CD4-positive, alpha-beta memory T cell (primary cell): ENCODE data around the gene OTUB2. TPM values are rescaled to one million over a fixed set of nuclear protein-coding genes. Genes with fewer than 3 reads are reported as not detected.
A peak's percentile ranks its signal among the peaks of the same experiment; 100 is the strongest.

Experiments
- CTCF ChIA-PET: fragments of 350-600 bp; sonication (Branson Sonifier 250); formaldehyde crosslinking; loops from one replicate; lab custom pipeline; 2021; ENCODE audit warnings: inconsistent platforms; ENCODE audit not compliant: partially characterized antibody; lab: Charles Lee
- POLR2A ChIA-PET: fragments of 350-600 bp; sonication (Branson Sonifier 250); formaldehyde crosslinking; loops from one replicate; lab custom pipeline; 2021; ENCODE audit not compliant: partially characterized antibody; lab: Charles Lee
- DNase-seq, 5 donors: peaks; one replicate each; pipeline versions ENCODE4 v3.0.0 to v3.0.0-alpha.2; 2020 to 2022; ENCODE audit warnings: mixed read lengths in 1 of 5
- H3K27ac ChIP-seq: one replicate; pipeline ENCODE4 v1.7.0; 2013; ENCODE audit warnings: low read depth, low read length
- H3K27me3 ChIP-seq: 2 replicates; pipeline ENCODE4 v1.7.0; 2013; ENCODE audit warnings: mild to moderate bottlenecking, low read length, moderate library complexity; ENCODE audit not compliant: insufficient read depth
- H3K36me3 ChIP-seq: 2 replicates; pipeline ENCODE4 v1.7.0; 2013; ENCODE audit warnings: mild to moderate bottlenecking, low read length, moderate library complexity; ENCODE audit not compliant: insufficient read depth
- H3K4me1 ChIP-seq: 2 replicates; pipeline ENCODE4 v1.7.0; 2013; ENCODE audit warnings: mild to moderate bottlenecking, low read length, moderate library complexity; ENCODE audit not compliant: insufficient read depth
- H3K4me3 ChIP-seq, 2 donors: one replicate each; pipeline ENCODE4 v1.7.0; 2013; ENCODE audit warnings: low read length in 2 of 2, mild to moderate bottlenecking in 1 of 2
- H3K9me3 ChIP-seq, 2 donors: one replicate each; pipeline ENCODE4 v1.7.0; 2013; ENCODE audit warnings: low read length in 2 of 2, control low read depth in 1 of 2; ENCODE audit not compliant: control insufficient read depth in 1 of 2
- H3K27ac Mint-ChIP-seq, 7 donors: one replicate each; pipeline ENCODE4 v1.8.0; 2020 to 2021; ENCODE audit warnings: mixed read lengths in 7 of 7, mild to moderate bottlenecking in 6 of 7, inconsistent platforms in 3 of 7, moderate library complexity in 3 of 7
- H3K27me3 Mint-ChIP-seq, 2 donors: one replicate each; pipeline ENCODE4 v1.8.0; 2020 to 2021; ENCODE audit warnings: mixed read lengths in 2 of 2
- H3K36me3 Mint-ChIP-seq, 2 donors: one replicate each; pipeline ENCODE4 v1.8.0; 2020 to 2021; ENCODE audit warnings: mixed read lengths in 2 of 2, inconsistent platforms in 1 of 2, mild to moderate bottlenecking in 1 of 2
- H3K4me1 Mint-ChIP-seq, 4 donors: one replicate each; pipeline ENCODE4 v1.8.0; 2020 to 2021; ENCODE audit warnings: mixed read lengths in 4 of 4, mild to moderate bottlenecking in 1 of 4
- H3K4me3 Mint-ChIP-seq, 8 donors: one replicate each; pipeline ENCODE4 v1.8.0; 2020 to 2021; ENCODE audit warnings: mixed read lengths in 8 of 8, mild to moderate bottlenecking in 7 of 8, moderate library complexity in 6 of 8, inconsistent platforms in 3 of 8
- H3K9me3 Mint-ChIP-seq, 8 donors: one replicate each; pipeline ENCODE4 v1.8.0; 2020 to 2021; ENCODE audit warnings: mixed read lengths in 8 of 8, mild to moderate bottlenecking in 5 of 8, inconsistent platforms in 3 of 8, moderate library complexity in 1 of 8
- intact Hi-C: fragments of 100-400 bp; cut with micrococcal nuclease; formaldehyde crosslinking; loops from one replicate; pipeline ENCODE4 v1.15.1; 2023
- polyA plus RNA-seq, 2 donors: library from polyadenylated mRNA; unstranded; fragments of 300-500 nt; fragmentation: Illumina TruSeq; gene quantifications; one replicate each; pipeline ENCODE4 v1.2.3, GENCODE V29; 2021
- total RNA-seq, 2 experiments: library from RNA; stranded (reverse); gene quantifications; one replicate each; pipeline ENCODE4 v1.2.3, GENCODE V29; 2021

The OTUB2 gene
- total and polyA plus RNA-seq, 4 experiments from 2014 or later: 0.19 to 1.1 (median 0.54) TPM

- no peaks in the 10 kb centered on the region for H3K36me3 ChIP-seq
- H3K9me3 ChIP-seq: no peaks in the 10 kb centered on the region
- Mint-ChIP-seq H3K27me3 (no peaks in the 10 kb centered on the region), H3K36me3 (peaks cover 0 to 4% of the 10 kb centered on the region in 2 donors), H3K9me3 (peaks cover 0 to 2% (median 0%) of the 10 kb centered on the region in 8 donors), H3K27ac (peak overlapping the region in 2 of 7 donors; percentile 42 to 64), H3K4me3 (no peak overlapping the region), H3K4me1 (peaks cover 5 to 12% (median 6%) of the 10 kb centered on the region in 4 donors)
- no peaks in the 10 kb centered on the region for H3K27me3 ChIP-seq
- H3K4me1 ChIP-seq: no peaks in the 10 kb centered on the region
- no peak for DNase-seq
- CTCF ChIA-PET: interaction anchor here (1.4 to 9.2 kb wide), 9 partner anchors 9 to 142 kb away, joined by 3 to 142 read pairs (median 8); partner anchors contain the start of gene IFI27L2
- POLR2A ChIA-PET: interaction anchor here (1.2 to 1.5 kb wide), 2 partner anchors 10 to 90 kb away, joined by 3 to 4 read pairs; no protein-coding TSS in a partner anchor
- intact Hi-C loops: no loop called here
- H3K27ac ChIP-seq: no peak overlapping the region
- no peak overlapping the region for H3K4me3 ChIP-seq
Observed at GRCh38 chr14:94038510-94038909, 12.4 kb downstream of the OTUB2 start.

DNA sequence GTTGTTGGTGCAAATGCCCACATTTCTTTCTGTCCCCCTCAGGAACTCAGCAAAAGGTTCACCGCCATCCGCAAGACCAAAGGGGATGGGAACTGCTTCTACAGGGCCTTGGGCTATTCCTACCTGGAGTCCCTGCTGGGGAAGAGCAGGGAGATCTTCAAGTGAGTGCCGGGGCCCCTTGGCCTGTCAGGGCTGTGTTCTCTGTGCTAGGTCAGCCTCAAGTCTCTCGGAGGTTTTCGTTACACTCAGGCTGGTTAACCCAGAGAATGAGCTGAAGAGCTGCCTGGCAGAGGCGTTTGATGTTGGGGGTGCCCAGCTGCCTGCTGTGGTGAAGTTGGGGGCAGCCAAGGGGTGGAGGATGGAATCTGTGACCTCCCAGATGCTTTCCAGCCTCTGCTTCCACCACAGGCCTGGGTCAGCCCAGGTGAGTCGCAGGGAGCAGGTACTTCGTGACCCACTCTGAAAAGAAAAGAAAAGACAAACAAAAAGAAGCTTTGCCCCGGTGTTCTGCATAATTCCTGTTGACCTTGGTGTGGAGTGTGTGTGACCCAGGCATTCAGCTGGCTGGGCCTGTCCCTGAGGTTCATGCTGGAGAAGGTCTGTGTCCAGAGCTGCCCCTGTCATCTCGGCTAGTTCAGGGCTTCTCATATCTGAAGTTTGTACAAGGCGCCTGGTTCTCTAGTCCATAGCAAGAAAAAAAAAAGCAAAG is 12.9 kb downstream of the OTUB2 start:
- Histone ChIP-seq H3K36me3 (peaks cover 2% of the 10 kb centered on the region), H3K27me3 (no peaks in the 10 kb centered on the region), H3K4me3 (no peak overlapping the region), H3K4me1 (no peaks in the 10 kb centered on the region), H3K27ac (no peak overlapping the region), H3K9me3 (no peaks in the 10 kb centered on the region)
- Mint-ChIP-seq H3K27me3 (no peaks in the 10 kb centered on the region), H3K27ac (peak overlapping the region in 1 of 7 donors; percentile 74), H3K36me3 (peaks cover 0 to 8% of the 10 kb centered on the region in 2 donors), H3K4me1 (peaks cover 5 to 12% (median 6%) of the 10 kb centered on the region in 4 donors), H3K9me3 (peaks cover 0 to 4% (median 0%) of the 10 kb centered on the region in 8 donors), H3K4me3 (no peak overlapping the region)
- ChIA-PET CTCF (interaction anchor here (0.8 to 9.2 kb wide), 11 partner anchors 9 to 142 kb away, joined by 3 to 142 read pairs (median 4); partner anchors contain the start of genes IFI27L2 and OTUB2), POLR2A (interaction anchor here (1.2 to 1.5 kb wide), 2 partner anchors 9 to 90 kb away, joined by 3 to 4 read pairs; no protein-coding TSS in a partner anchor)
- intact Hi-C loops: no loop called here
- no peak for DNase-seq

DNA sequence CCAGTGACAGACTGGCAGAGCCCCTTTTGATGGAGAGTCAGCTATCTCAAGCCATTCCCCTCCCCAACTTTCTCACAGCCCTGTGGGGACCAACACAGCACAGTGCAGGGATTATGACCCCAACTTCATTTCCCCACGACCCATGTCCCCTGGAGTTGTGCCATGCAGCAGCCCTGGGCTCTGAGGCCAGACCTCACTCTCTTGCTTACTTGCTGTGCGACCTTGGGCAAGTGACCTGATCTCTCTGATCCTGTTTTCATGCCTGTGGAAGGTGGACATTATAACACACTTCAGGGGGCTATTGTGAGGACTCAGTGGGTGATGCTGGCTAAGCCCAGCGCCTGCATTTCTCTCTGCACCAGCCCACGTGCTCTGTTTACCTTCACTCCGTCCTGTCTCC is 14.1 kb downstream of the OTUB2 start:
- Histone ChIP-seq H3K27ac (no peak overlapping the region), H3K27me3 (no peaks in the 10 kb centered on the region), H3K36me3 (peaks cover 14% of the 10 kb centered on the region), H3K4me3 (no peak overlapping the region), H3K4me1 (no peaks in the 10 kb centered on the region), H3K9me3 (no peaks in the 10 kb centered on the region)
- intact Hi-C loops: no loop called here
- peaks cover 5 to 12% (median 6%) of the 10 kb centered on the region in 4 donors for H3K4me1 Mint-ChIP-seq
- ChIA-PET POLR2A (interaction anchor here (0.6 to 1.5 kb wide), 2 partner anchors 8 to 140 kb away, joined by 3 read pairs; no protein-coding TSS in a partner anchor), CTCF (interaction anchor here (1.6 to 9.2 kb wide), 6 partner anchors 8 to 141 kb away, joined by 4 to 142 read pairs (median 12); partner anchors contain the start of gene IFI27L2)
- H3K4me3 Mint-ChIP-seq: no peak overlapping the region
- peaks cover 0 to 4% (median 0%) of the 10 kb centered on the region in 8 donors for H3K9me3 Mint-ChIP-seq
- no peak for DNase-seq
- peaks cover 3 to 14% of the 10 kb centered on the region in 2 donors for H3K36me3 Mint-ChIP-seq
- no peaks in the 10 kb centered on the region for H3K27me3 Mint-ChIP-seq
- peak overlapping the region in 3 of 7 donors; percentile 37 to 69 (median 59) for H3K27ac Mint-ChIP-seq

- H3K36me3 Mint-ChIP-seq: peaks cover 8 to 19% of the 10 kb centered on the region in 2 donors
- Histone ChIP-seq H3K4me3 (no peak overlapping the region), H3K27me3 (no peaks in the 10 kb centered on the region), H3K36me3 (peaks cover 19% of the 10 kb centered on the region), H3K9me3 (no peaks in the 10 kb centered on the region), H3K27ac (no peak overlapping the region), H3K4me1 (no peaks in the 10 kb centered on the region)
- peak overlapping the region in 1 of 8 donors; percentile 29 for H3K4me3 Mint-ChIP-seq
- peaks cover 0 to 4% (median 0%) of the 10 kb centered on the region in 8 donors for H3K9me3 Mint-ChIP-seq
- POLR2A ChIA-PET: no interaction called here
- intact Hi-C loops: no loop called here
- H3K27ac Mint-ChIP-seq: peak overlapping the region in 2 of 7 donors; percentile 20 to 26
- no peaks in the 10 kb centered on the region for H3K27me3 Mint-ChIP-seq
- H3K4me1 Mint-ChIP-seq: peaks cover 5 to 12% (median 6%) of the 10 kb centered on the region in 4 donors
- CTCF ChIA-PET: interaction anchor here (1.3 kb wide), 1 partner anchor 10 kb away, joined by 4 read pairs; no protein-coding TSS in a partner anchor
- no peak for DNase-seq
Observed at GRCh38 chr14:94040796-94041195, 14.7 kb downstream of the OTUB2 start.

GRCh38 chr14:94041551-94042346 is 15.6 kb downstream of the OTUB2 start:
- peaks cover 9 to 21% of the 10 kb centered on the region in 2 donors for H3K36me3 Mint-ChIP-seq
- peaks cover 1 to 7% (median 2%) of the 10 kb centered on the region in 4 donors for H3K4me1 Mint-ChIP-seq
- Histone ChIP-seq H3K36me3 (peaks cover 29% of the 10 kb centered on the region), H3K27me3 (no peaks in the 10 kb centered on the region), H3K9me3 (no peaks in the 10 kb centered on the region), H3K4me1 (no peaks in the 10 kb centered on the region), H3K4me3 (no peak overlapping the region), H3K27ac (no peak overlapping the region)
- H3K4me3 Mint-ChIP-seq: no peak overlapping the region
- H3K27me3 Mint-ChIP-seq: no peaks in the 10 kb centered on the region
- intact Hi-C loops: no loop called here
- POLR2A ChIA-PET: no interaction called here
- no peak for DNase-seq
- CTCF ChIA-PET: interaction anchor here (0.9 to 1.5 kb wide), 5 partner anchors 9 to 139 kb away, joined by 3 to 4 read pairs (median 4); no protein-coding TSS in a partner anchor
- peak overlapping the region in 4 of 7 donors; percentile 1 to 60 (median 33) for H3K27ac Mint-ChIP-seq
- peaks cover 0 to 4% (median 0%) of the 10 kb centered on the region in 8 donors for H3K9me3 Mint-ChIP-seq

DNA sequence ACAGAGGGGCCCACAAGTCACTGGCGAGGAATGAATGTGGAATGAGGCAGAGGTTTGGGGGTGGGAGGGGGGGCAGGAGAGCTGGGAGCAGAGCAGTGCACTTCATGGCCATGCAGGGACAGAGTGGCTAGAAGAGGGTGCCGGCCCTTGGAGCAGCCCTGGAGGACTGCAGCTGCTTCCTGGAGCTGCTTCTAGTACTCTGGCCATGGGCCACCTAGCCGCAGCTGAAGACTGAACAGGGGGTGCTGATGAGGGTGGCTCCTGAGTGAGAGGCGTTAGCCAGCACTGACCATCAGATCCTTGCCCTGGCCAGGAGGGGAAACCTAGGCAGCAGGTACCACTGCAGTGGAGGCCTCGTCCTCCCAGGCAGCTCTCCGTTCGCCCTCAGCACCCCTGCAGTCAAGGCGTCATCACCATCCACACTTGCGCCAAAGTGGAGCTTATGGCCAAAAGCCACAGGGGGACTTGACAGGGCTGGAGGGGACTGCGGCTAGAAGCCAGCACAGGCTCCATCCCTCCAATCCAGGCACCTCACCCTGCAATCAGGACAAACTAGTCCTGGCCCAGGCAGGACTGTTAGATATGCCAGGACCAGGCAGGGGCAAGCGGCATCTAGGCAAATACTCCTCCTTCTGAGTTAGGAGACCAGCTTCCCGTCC is 16.4 kb downstream of the OTUB2 start:
- no peaks in the 10 kb centered on the region for H3K27me3 Mint-ChIP-seq
- H3K27ac Mint-ChIP-seq: peak overlapping the region in 2 of 7 donors; percentile 13 to 26
- no peak overlapping the region for H3K4me3 ChIP-seq
- H3K4me1 Mint-ChIP-seq: peaks cover 0 to 5% (median under 1%) of the 10 kb centered on the region in 4 donors
- ChIA-PET POLR2A (no interaction called here), CTCF (interaction anchor here (1.3 to 1.5 kb wide), 3 partner anchors 25 to 138 kb away, joined by 3 to 4 read pairs (median 4); no protein-coding TSS in a partner anchor)
- peaks cover 37% of the 10 kb centered on the region for H3K36me3 ChIP-seq
- peaks cover 16 to 28% of the 10 kb centered on the region in 2 donors for H3K36me3 Mint-ChIP-seq
- no peak overlapping the region for H3K27ac ChIP-seq
- H3K27me3 ChIP-seq: no peaks in the 10 kb centered on the region
- no peaks in the 10 kb centered on the region for H3K9me3 ChIP-seq
- DNase-seq: no peak
- no peak overlapping the region for H3K4me3 Mint-ChIP-seq
- peaks cover 0 to 4% (median 0%) of the 10 kb centered on the region in 8 donors for H3K9me3 Mint-ChIP-seq
- H3K4me1 ChIP-seq: no peaks in the 10 kb centered on the region
- intact Hi-C loops: no loop called here
